ENCODE measurements around the gene IPMK.
"Not testable (repeated sequence)": the region's sequence is repeated elsewhere in the genome, so short reads cannot be mapped to it uniquely, and the experiment has no call there.

IPMK gene

DNA sequence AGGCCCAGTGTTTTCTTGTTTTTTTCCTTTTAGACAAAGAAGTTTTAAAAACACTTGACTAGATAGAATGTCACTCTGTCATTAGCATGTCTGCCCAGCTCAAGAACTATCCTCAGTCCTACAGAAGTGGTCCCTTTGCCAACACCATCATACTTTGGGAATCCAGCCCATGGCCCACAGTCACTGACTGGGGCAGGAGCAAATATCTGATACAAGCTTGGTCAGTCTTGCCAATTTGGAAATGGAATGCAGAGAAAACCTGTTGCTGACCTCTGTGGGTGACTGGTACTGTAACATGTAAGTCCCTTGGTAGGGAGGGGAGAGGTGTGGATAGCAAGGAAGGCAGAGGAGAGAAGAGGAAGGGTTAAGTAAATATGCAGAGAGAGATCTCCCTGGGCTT is 47.8 kb downstream of the IPMK start:
- DNase-seq: no peak

DNA sequence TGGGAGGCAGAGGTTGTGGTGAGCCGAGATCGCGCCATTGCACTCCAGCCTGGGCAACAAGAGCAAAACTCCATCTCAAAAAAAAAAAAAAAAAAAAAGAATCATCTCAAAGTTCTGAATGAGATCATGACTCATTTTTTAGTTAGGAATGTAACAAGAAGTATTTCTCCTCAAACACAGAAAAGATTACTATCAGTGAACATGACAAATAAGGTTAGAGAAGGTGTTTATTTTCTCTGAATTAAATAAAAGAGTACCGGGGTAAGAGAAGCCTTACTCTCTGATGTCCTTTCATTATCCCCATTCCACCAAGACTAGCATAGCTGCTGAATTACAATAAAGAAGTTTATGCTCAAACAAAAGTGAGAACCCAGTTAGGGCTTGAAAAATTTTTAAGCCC is 50.1 kb downstream of the IPMK start:
- DNase-seq: no peak

DNA sequence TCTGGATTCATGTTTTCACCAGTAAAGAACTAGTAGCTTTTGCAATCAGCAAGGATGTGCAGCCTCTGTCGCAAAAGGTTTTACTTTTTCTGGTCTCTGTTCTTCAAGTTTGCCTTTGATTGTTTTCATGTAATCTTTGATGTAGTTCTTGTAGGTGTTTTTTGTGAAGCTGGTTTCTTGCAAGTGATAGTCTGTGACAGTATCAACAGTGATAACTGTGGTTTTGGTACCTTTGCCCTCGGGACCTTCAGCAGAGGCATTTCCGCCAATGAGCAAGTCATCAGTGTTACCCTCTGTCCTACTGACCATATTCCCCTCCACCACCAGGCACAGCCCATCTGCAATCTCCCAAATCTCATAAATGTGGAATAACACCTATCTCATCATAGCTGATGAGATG is 55.1 kb downstream of the IPMK start:
- no peak for DNase-seq

- DNase-seq: no peak
These were observed 57.5 kb downstream of the IPMK start for GRCh38 chr10:58210160-58210559.

- DNase-seq: no peak
These were observed 58.0 kb downstream of the IPMK start for GRCh38 chr10:58209669-58210068.

- DNase-seq: no peak
These were observed 61.4 kb downstream of the IPMK start for GRCh38 chr10:58206251-58206650.

GRCh38 chr10:58201704-58202103 is 66.0 kb downstream of the IPMK start:
- no peak for DNase-seq

DNA sequence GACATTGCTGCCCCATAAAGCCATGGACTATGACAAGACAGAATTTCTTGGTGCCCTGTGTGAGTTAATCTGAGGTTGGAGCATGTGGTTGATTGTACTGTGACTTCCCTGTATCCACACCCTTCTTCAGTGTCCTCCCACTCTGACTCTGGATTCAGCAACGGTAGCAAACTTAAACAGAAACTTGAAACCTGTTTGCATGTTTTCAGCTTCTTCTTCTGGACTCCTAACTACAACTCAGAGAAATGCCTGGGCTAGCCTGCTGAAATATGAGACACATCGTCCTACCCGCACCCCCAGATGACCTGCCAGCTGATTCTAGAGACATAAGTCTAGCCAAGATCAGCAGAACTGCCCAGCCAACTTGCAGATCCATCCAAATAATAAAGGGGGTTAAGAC is 78.4 kb downstream of the IPMK start:
- DNase-seq: no peak

DNA sequence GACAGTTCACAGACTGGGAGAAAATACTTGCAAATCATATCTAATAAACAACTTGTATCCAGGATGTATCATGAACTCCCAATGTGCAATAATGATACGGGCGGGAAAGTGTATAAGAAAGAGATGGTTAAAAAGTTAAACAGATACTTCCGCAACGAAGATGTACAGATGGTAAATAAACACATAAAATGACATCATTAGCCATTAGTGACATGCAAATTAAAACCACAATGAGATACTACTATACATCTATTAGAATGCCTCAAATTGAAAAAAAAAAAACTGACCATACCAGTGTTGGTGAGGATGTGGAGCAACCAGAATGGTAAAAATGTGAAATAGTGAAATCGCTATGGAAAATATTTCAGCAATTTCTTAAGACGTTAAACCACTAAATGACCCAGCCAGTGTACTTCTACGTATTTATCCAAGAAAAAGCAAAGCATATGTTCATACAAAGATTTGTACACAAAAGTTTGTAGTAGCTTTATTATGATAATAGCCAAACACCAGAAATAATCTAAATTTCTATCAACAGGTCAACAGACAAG is 83.5 kb downstream of the IPMK start:
- no peak for DNase-seq

DNA sequence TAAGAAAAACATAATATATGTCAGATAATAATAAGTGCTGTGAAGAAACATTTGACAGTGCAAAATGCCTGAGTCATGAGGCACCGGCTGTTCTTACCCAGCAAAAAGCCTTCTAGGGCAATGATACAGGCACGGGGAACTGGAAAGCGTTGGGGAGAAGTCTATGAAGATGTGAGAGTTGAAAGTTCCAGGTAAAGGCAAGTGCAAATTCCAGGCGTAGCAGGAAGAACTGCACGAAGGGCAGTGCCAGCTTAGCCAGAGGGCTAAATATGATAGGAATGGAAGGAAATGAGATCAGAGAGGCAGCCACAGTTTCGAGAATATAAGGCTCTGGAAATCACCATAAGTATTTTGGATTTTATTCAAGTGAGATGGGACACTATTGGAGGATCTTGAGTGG is 87.0 kb downstream of the IPMK start:
- no peak for DNase-seq

DNA sequence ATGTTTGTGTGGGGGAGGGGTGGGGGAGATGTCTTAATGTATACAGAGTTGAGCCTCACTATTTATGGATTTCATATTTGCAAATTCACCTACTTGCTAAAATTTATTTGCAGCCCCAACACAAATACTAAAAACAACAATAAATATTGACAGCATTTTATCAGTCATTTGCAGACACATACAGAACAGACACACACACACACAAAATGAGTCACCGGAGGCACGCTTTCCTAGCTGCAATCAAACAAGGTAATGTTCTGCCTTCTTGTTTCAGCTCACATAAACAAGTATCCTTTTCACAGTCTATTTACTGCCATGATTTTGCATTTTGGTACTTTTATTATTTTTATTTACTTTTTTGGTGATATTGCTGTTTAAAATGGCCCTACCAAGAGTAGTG is 88.5 kb downstream of the IPMK start:
- DNase-seq: no peak

DNA sequence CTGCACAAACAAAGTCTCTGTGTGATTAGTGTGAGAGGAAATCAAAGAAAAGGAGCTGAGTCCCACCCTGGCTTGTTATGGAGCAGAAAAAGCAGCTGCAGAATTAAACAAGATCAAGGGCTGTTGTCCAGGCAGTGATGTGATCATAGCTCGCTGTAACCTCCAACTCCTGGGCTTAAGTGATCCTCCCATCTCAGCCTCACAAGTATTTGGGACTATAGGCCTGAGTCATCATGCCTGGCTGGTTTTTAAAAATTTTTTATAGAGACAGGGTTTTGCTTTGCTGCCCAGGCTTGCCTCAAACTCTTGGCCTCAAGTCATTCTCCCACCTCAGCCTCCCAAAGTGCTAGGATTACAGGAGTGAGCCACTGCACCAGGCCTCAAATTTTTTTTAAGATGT is 88.9 kb downstream of the IPMK start:
- DNase-seq: no peak

GRCh38 chr10:58177362-58177947 is 90.2 kb downstream of the IPMK start:
- peak; percentile 52 for DNase-seq

DNA sequence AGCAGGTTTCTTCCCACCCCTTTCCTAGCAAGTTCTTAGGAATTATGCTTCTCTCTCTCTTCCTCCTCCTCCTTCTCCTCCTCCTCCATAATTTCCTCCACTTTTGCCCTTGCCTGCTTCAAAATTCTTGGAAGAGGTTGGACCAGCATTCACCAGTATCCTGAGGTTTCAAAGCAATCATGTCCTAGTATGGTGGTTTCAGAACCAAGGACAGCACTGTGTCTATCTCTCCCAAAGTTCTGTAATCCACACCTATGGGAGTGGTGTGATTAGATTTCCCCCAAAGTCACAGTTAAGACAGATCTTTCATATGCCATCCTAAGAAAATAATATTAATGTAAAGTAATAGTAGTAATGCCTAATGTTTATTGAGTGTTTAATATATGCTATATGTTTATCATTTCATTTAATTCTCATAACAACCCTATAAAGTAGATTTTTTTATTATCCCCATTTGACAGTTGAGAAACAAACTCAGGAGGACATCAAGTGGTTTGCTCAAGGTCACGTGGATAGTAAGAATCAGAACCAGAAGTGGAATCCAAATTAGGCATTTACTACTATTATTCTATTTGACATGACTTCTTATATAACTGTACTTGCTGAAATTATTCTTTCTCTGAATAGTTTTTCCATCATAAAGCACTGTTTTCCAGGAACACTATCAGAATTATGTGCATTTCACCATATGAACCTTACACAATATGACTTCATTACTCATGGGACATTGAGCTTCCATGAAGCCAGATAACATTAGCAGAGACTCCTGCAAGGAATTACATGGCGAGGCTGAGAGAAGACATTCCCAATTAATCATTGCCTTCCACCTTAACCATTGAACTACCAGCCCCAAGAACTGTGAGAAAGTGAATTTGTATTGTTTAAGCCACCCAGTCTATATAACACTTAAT is 91.4 kb downstream of the IPMK start:
- DNase-seq: no peak

- peak; percentile 9 for DNase-seq
These were observed 92.9 kb downstream of the IPMK start for GRCh38 chr10:58174831-58175230.

DNA sequence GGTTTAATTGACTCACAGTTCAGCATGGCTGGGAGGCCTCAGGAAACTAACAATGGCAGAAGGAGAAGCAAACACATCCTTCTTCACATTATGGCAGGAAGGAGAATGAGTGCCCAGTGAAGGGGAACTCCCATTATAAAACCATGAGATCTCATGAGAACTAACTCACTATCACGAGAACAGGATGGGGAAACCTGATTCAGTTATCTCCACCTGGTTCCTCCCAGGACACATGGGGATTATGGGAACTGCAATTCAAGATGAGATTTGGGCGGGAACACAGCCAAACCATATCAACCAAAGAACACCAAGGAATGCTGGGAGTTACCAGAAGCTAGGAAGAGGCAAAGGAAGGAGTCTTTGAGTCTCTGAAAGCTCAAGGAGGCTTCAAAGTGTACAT is 94.3 kb downstream of the IPMK start:
- no peak for DNase-seq

DNA sequence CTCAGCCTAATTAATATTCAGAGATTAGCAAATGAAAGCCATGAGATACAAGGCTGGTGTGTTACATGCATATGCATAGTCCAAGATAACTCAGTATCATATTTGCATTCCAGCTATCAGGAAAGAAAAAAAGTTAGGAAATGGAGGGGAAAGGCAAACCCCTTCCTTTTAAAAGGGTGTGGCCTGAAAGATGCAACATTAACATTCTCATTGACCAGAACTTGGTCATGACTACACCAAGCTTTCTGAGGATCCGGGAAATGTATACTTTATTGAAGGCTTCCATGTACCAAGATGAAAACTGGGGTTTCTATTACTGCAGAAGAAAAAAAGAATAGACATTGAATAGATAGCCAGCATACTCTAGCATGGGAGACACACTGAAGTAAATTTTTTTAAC is 96.5 kb downstream of the IPMK start:
- no peak for DNase-seq

DNA sequence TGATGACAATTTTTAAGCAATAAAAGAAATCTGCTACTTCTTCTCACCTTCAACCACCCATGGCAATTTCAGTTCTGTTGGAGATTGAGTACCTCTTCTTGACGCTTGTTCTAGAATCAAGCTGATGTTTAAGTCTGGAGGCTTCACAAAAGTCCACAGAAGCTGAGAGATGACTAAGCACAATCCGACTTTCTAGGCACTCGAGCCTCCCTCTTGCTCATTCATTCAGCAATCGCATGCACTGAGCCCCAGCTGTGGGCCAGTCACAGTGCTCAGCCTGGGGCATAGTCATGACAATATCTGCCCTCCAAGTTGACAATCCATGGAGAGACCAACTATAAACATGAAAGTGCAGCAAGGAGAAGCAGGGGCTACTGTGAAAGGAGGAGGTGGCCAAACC is 103.2 kb downstream of the IPMK start:
- no peak for DNase-seq

- DNase-seq: no peak
These were observed 108.9 kb downstream of the IPMK start for GRCh38 chr10:58158806-58159205.

DNA sequence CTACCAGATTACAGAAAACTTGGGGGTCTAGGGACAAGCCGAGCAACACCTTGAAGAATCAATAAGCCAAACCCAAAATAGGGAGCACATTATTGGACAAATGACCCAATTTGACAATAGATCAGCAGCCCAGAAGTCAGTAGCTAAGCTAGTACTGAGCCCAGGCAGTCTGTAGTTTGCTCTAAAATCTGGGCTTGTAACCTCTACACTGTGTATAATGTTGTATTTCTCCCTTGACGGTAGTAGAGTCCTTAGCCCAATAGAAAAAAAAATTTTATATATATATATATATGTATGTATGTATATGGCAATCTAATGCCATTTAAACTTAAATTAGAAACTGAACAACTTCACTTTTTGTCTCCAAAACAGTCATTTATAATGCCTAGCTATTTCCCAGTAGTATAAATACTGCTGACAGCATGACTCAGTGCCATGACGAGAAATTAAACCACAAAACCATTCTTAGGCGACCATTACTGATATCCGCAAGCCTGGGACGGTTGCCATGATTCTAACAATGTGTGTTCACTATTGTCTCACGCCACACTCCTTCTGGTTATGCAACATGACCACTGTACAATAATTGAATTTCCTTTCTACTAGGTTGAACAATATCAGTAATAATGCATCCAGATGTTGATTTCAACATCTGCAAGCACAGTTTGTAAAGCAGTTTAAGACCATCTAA is 110.5 kb downstream of the IPMK start:
- no peak for DNase-seq

GRCh38 chr10:58155941-58156340 is 111.8 kb downstream of the IPMK start:
- DNase-seq: not testable (repeated sequence)

DNA sequence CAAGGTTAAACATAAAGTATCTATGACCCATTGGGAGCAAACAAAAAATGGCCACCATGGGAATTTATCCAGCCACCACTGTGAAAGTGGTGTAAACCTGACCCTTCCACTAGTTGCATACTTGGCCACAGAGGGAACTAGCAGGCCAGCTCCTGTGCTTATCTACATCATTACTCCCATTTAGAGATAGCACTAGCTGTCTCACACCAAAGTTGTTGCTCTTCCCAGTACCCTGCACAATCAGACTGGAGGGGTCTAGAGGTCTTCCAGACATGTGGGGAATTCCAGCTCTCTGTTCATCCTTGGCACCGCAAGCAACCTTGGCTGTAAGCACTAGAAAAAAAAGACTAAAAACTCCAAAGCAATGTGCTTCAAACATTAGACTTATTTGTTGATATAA is 113.9 kb downstream of the IPMK start:
- no peak for DNase-seq

GRCh38 chr10:58152673-58153263 is 114.9 kb downstream of the IPMK start:
- peak; percentile 55 for DNase-seq

All from NCI-H146 (cell line).